ENCODE data around the gene SPRY4. TPM values are rescaled to one million over a fixed set of nuclear protein-coding genes. Genes with fewer than 3 reads are reported as not detected.

Gene SPRY4
- total and polyA plus RNA-seq, 2 of the 13 experiments (the other 11 are each of a cell fraction or from before 2014, with no cell fraction given) = 8.9 to 17.8 TPM

GRCh38 chr5:142324871-142325724 lies at the start of gene SPRY4 (continued):
- no peak for TF ChIP-seq MIER2 (CRISPR knock-in tag; IDR thresholded peaks at IDR 0.05)
- TF ChIP-seq, protein P1, sequence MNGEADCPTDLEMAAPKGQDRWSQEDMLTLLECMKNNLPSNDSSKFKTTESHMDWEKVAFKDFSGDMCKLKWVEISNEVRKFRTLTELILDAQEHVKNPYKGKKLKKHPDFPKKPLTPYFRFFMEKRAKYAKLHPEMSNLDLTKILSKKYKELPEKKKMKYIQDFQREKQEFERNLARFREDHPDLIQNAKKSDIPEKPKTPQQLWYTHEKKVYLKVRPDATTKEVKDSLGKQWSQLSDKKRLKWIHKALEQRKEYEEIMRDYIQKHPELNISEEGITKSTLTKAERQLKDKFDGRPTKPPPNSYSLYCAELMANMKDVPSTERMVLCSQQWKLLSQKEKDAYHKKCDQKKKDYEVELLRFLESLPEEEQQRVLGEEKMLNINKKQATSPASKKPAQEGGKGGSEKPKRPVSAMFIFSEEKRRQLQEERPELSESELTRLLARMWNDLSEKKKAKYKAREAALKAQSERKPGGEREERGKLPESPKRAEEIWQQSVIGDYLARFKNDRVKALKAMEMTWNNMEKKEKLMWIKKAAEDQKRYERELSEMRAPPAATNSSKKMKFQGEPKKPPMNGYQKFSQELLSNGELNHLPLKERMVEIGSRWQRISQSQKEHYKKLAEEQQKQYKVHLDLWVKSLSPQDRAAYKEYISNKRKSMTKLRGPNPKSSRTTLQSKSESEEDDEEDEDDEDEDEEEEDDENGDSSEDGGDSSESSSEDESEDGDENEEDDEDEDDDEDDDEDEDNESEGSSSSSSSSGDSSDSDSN (CRISPR knock-in tag; IDR thresholded peaks at IDR 0.05) = peak; percentile 78
- no peak for TF ChIP-seq MTF1 (CRISPR knock-in tag; IDR thresholded peaks at IDR 0.05)
- TF ChIP-seq, protein P2, sequence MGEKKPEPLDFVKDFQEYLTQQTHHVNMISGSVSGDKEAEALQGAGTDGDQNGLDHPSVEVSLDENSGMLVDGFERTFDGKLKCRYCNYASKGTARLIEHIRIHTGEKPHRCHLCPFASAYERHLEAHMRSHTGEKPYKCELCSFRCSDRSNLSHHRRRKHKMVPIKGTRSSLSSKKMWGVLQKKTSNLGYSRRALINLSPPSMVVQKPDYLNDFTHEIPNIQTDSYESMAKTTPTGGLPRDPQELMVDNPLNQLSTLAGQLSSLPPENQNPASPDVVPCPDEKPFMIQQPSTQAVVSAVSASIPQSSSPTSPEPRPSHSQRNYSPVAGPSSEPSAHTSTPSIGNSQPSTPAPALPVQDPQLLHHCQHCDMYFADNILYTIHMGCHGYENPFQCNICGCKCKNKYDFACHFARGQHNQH (CRISPR knock-in tag; IDR thresholded peaks at IDR 0.05) = peak; percentile 62
- TF ChIP-seq, protein P3, sequence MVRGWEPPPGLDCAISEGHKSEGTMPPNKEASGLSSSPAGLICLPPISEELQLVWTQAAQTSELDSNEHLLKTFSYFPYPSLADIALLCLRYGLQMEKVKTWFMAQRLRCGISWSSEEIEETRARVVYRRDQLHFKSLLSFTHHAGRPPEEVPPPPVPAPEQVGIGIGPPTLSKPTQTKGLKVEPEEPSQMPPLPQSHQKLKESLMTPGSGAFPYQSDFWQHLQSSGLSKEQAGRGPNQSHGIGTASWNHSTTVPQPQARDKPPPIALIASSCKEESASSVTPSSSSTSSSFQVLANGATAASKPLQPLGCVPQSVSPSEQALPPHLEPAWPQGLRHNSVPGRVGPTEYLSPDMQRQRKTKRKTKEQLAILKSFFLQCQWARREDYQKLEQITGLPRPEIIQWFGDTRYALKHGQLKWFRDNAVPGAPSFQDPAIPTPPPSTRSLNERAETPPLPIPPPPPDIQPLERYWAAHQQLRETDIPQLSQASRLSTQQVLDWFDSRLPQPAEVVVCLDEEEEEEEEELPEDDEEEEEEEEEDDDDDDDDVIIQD (CRISPR knock-in tag; IDR thresholded peaks at IDR 0.05; ENCODE audit: low read depth) = 0 out of 2 replicates have a peak, but pooled peaks have one; percentile 32
- TF ChIP-seq ZNF605 (CRISPR knock-in tag; IDR thresholded peaks at IDR 0.05) = peak; percentile 69
- peak; percentile 24 for TF ChIP-seq PRPF4 (IDR thresholded peaks at IDR 0.05; ENCODE audit: low read depth, low read length, poor library complexity, severe bottlenecking)
- peak; percentile 57; the same call in 1 of the 2 replicates for TF ChIP-seq RAD21 (CRISPR knock-in tag; IDR thresholded peaks at IDR 0.05)
- TF ChIP-seq SIX1 (CRISPR knock-in tag; IDR thresholded peaks at IDR 0.05; ENCODE audit: borderline replicate concordance) = no peak
- no peak for TF ChIP-seq ZBTB25 (CRISPR knock-in tag; IDR thresholded peaks at IDR 0.05)
- TF ChIP-seq LCORL (IDR thresholded peaks at IDR 0.05) = no peak
- peak; percentile 47 for TF ChIP-seq LCORL (CRISPR knock-in tag; IDR thresholded peaks at IDR 0.05)
- TF ChIP-seq KIAA2018 (CRISPR knock-in tag; IDR thresholded peaks at IDR 0.05; ENCODE audit: borderline replicate concordance) = no peak
- no peak for TF ChIP-seq MAF1 (CRISPR knock-in tag; IDR thresholded peaks at IDR 0.05; ENCODE audit: borderline replicate concordance)

Measured in HepG2 (cell line).